ENCODE results near the gene DIPK1C.

DIPK1C gene

DNA sequence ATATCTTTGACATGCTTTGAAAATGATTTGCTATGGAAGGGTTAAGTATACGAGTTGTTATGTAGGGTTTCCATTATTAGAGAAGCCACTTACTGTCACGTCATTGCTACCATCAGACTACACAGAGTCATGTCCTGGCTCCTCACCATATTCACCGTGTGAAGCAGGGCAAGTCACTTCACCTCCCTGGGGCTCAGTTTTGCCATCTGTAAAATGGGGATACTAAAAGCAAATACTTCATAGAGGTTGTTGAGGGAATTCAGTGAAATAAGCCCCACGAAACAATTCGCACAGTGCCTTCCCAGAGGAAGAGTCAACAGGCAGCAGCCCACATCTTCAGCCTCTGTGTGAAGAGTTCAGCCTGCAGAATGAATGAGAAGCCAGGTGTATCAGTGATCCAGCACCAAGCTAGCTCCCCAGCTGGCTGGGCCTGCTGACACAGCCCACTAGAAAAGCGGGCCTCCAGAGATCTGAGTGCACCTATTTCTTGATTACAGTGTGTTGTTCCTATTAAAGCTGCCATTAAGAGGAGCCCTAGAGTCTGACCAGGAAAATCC is 3.4 kb downstream of the DIPK1C start:
- peaks cover 54% of the 10 kb centered on the region for H3K27me3 Mint-ChIP-seq (ENCODE audit: low read depth)
- H3K36me3 Mint-ChIP-seq (ENCODE audit: low read depth) = no peaks in the 10 kb centered on the region
- no peak overlapping the region for H3K4me3 Mint-ChIP-seq
- no peaks in the 10 kb centered on the region for H3K9me3 Mint-ChIP-seq
- no peak overlapping the region for H3K27ac Mint-ChIP-seq
- H3K4me1 Mint-ChIP-seq (ENCODE audit: low read depth) = peaks cover 1% of the 10 kb centered on the region
- no peak for DNase-seq (ENCODE audit: low spot score)

DNA sequence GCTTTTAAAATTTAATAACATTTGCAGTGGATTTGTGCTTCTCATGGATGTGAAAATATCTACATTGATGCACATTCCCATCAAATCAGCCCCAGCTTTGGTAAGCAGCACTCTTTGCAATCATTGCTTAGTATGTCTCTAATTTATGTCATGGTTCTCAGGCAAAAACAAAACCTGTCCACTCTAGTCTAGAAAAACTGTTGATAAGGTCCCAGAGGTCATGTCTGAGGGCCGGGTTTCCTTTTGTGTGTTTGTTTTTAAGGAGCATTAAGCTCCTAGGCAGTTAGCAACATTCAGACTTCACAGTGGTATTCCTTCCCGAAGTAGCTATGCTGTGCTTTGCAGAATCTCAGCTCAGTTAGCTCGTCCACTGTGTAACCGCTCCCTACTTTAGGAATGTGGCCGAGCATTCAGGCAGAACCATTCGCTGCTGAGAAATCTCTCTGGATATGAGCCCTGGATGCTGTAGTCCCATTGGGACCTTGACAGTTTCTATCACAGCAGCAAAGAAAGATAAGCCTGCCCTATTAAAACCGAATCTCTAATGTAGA is 4.0 kb downstream of the DIPK1C start:
- peaks cover 1% of the 10 kb centered on the region for H3K4me1 Mint-ChIP-seq (ENCODE audit: low read depth)
- DNase-seq (ENCODE audit: low spot score) = no peak
- no peaks in the 10 kb centered on the region for H3K9me3 Mint-ChIP-seq
- H3K4me3 Mint-ChIP-seq = no peak overlapping the region
- no peaks in the 10 kb centered on the region for H3K36me3 Mint-ChIP-seq (ENCODE audit: low read depth)
- no peak overlapping the region for H3K27ac Mint-ChIP-seq
- H3K27me3 Mint-ChIP-seq (ENCODE audit: low read depth) = peaks cover 48% of the 10 kb centered on the region

DNA sequence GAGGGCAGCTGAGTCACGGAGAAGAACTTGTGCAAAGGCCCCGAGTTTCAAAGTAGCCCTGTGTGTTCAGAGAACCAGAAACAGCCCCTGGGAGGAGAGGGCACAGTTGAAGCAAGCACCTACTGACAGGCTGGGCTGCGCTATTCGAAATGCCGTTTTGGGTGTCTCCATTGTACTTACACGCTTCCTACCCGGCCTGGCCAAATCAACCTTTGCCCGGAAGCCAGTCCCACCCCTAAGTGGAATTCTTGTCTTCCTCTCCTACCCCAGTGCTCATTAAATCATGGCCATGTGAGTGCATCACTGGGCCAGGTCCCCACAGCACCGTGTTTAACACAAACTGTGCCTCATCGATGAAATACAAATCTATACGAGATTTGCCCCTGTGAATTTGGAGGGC is 6.0 kb downstream of the DIPK1C start:
- Mint-ChIP-seq H3K9me3 (no peaks in the 10 kb centered on the region), H3K4me3 (no peak overlapping the region), H3K36me3 (ENCODE audit: low read depth) (no peaks in the 10 kb centered on the region), H3K27ac (no peak overlapping the region), H3K27me3 (ENCODE audit: low read depth) (peaks cover 41% of the 10 kb centered on the region), H3K4me1 (ENCODE audit: low read depth) (no peaks in the 10 kb centered on the region)
- no peak for DNase-seq (ENCODE audit: low spot score)

DNA sequence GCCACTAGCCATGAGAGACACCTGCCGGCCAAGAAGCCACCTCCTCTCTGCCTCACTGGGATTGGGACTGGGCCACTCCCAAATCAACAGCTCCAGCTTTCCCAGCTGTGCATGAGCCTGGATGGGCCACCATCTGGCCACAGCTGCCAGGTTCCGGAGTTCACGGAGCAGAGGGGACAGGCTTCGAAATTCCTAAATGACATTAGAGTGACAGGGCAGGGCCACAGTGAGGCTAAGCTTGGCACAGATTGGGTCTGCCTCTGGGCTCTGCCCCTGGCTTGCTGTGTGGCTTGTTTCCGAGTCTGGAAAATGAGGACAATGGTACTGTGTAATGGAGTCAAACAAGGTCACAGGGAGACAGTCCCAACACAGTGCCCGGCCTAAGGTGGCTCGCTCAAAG is 6.5 kb downstream of the DIPK1C start:
- Mint-ChIP-seq H3K27me3 (ENCODE audit: low read depth) (peaks cover 40% of the 10 kb centered on the region), H3K9me3 (no peaks in the 10 kb centered on the region), H3K4me1 (ENCODE audit: low read depth) (no peaks in the 10 kb centered on the region), H3K4me3 (no peak overlapping the region), H3K27ac (no peak overlapping the region), H3K36me3 (ENCODE audit: low read depth) (no peaks in the 10 kb centered on the region)
- no peak for DNase-seq (ENCODE audit: low spot score)

DNA sequence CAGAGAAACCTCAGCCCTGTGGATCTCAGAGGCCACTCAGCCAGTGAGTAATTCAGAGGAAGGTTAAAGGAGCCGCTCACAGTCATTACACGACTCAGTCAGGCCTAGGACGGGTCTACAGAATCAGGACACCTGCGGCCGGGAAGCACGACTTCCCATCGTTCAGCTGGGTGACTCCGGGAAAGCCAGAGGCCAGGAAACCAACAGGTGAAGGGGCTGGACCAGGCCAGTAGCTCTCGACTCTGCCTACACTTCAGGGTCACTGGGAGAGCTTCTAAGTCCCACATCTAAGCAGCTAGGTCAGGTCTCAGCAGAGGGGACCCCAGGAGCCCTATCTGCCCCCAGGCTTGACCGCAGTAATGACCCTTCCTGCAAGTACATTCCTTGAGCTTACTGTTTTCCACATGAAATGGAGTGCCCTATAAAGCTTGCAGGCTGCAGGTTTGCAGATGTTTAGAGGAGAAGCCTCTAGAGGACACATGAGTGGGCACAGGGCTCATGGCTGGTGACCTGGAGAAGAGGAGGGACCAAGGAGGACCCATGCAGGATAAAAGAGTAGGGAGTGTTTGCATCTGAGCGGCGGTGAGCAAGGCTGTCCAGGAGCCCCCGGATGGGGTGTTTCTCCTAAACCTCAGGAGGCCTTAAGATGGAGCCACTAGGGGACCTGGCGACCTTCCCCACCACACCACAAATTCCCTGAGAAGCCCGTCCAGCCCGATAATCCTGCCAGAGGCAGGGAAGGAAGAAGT is 9.5 kb downstream of the DIPK1C start:
- Mint-ChIP-seq H3K36me3 (ENCODE audit: low read depth) (no peaks in the 10 kb centered on the region), H3K9me3 (no peaks in the 10 kb centered on the region), H3K27me3 (ENCODE audit: low read depth) (peaks cover 18% of the 10 kb centered on the region), H3K4me1 (ENCODE audit: low read depth) (no peaks in the 10 kb centered on the region), H3K27ac (no peak overlapping the region), H3K4me3 (no peak overlapping the region)
- no peak for DNase-seq (ENCODE audit: low spot score)

DNA sequence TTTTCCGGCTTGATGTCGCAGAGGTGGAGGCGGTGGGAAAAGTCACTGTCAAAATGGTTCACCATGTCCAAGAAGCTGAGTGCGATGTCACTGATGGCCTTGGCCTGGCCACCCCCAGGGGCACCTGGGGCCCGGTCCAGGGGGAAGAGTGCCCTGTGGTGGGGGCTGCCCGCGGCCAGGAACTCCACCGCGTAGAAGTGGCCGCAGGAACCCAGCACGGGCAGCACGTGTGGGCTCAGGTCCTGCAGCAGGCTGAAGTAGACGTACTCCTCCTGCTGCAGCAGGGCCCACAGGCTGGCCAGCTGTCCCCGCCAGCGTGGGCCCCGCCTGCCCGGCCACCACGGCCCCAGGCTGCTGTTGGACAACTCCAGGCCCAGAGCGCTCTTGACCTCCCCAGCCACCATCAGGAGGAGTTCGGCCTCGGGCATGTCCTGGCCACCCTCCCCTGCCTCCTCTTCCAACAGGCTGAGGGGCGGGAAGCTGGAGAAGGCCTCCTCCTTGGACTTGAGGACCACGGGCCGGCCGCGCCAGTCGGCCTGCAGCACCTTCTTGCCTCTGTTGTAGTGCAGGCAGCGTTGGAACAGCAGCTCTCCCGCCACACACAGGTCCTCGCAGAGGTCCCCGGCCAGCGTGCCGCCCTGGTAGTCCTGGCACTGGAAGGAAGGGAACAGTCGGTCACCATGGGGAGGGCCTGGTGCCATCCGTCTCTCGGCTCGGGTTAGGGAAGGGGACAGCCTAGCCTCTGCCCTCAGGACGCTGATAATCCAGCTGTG is 10.3 kb downstream of the DIPK1C start:
- peaks cover 14% of the 10 kb centered on the region for H3K27me3 Mint-ChIP-seq (ENCODE audit: low read depth)
- no peaks in the 10 kb centered on the region for H3K4me1 Mint-ChIP-seq (ENCODE audit: low read depth)
- no peaks in the 10 kb centered on the region for H3K9me3 Mint-ChIP-seq
- no peak overlapping the region for H3K4me3 Mint-ChIP-seq
- H3K27ac Mint-ChIP-seq = no peak overlapping the region
- H3K36me3 Mint-ChIP-seq (ENCODE audit: low read depth) = no peaks in the 10 kb centered on the region
- no peak for DNase-seq (ENCODE audit: low spot score)

DNA sequence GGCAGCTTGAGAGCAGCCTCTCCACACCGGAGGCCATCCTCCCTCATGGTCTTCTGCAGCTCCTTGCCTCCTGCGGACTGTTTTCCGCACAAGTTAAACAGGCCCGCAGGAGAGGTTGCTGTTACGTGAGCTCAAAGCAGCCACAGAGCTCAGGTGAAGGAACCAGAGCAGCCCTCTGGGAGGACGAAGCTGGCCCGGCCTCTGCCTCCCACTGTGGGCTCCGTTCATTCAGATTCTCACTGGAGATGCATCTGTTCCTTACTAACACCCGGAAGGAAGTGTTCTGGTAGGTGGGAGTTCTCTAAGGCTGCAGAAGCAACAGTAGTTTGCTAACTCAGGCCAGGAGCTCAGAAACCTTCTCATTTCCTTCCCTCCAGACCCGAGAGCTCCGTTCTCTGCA is 10.9 kb downstream of the DIPK1C start:
- H3K4me1 Mint-ChIP-seq (ENCODE audit: low read depth) = no peaks in the 10 kb centered on the region
- H3K9me3 Mint-ChIP-seq = no peaks in the 10 kb centered on the region
- no peak overlapping the region for H3K4me3 Mint-ChIP-seq
- H3K27me3 Mint-ChIP-seq (ENCODE audit: low read depth) = peaks cover 10% of the 10 kb centered on the region
- no peak for DNase-seq (ENCODE audit: low spot score)
- H3K36me3 Mint-ChIP-seq (ENCODE audit: low read depth) = no peaks in the 10 kb centered on the region
- H3K27ac Mint-ChIP-seq = no peak overlapping the region

DNA sequence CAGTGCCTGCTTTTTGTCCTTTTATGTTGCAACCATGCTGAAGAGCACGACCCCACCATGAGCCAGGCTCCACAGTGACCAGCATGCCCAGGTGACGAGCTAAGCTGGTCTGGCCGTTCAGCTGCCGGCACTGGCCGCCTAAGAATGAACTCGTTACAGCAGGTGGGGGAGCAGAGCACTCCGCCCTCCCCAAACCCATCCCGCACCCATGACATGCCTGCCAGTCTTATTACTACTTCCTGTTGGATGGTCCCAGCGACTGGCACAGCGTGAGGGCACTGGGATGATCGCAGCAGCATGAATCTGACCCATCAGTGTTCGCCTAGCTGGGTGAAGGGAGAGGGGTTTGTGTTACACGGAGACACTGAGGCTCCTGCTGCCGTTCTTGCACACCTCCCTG is 11.5 kb downstream of the DIPK1C start:
- no peaks in the 10 kb centered on the region for H3K9me3 Mint-ChIP-seq
- H3K27ac Mint-ChIP-seq = no peak overlapping the region
- no peaks in the 10 kb centered on the region for H3K4me1 Mint-ChIP-seq (ENCODE audit: low read depth)
- no peaks in the 10 kb centered on the region for H3K36me3 Mint-ChIP-seq (ENCODE audit: low read depth)
- H3K27me3 Mint-ChIP-seq (ENCODE audit: low read depth) = peaks cover 10% of the 10 kb centered on the region
- no peak for DNase-seq (ENCODE audit: low spot score)
- no peak overlapping the region for H3K4me3 Mint-ChIP-seq

DNA sequence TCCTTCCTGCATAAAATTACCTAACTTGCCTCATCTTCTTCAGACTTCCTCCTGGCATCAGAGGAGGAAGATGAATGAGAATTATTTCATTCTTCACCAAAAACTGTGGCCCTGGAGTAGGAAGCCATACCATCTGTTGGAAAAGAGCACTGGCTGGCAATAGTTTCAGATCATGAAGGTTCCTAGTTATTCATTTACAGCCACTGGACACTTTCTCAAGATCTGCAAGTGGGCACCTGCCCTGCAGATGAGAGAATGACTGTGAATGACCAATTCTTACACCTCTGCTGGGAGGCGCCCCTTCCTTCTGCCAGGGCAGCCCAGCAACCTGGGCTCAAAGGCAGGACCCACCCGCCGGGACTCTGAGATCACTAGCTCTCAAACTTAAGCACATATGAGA is 13.0 kb downstream of the DIPK1C start:
- no peaks in the 10 kb centered on the region for H3K36me3 Mint-ChIP-seq (ENCODE audit: low read depth)
- peaks cover 8% of the 10 kb centered on the region for H3K27me3 Mint-ChIP-seq (ENCODE audit: low read depth)
- no peaks in the 10 kb centered on the region for H3K9me3 Mint-ChIP-seq
- no peak overlapping the region for H3K27ac Mint-ChIP-seq
- no peaks in the 10 kb centered on the region for H3K4me1 Mint-ChIP-seq (ENCODE audit: low read depth)
- DNase-seq (ENCODE audit: low spot score) = no peak
- H3K4me3 Mint-ChIP-seq = no peak overlapping the region

DNA sequence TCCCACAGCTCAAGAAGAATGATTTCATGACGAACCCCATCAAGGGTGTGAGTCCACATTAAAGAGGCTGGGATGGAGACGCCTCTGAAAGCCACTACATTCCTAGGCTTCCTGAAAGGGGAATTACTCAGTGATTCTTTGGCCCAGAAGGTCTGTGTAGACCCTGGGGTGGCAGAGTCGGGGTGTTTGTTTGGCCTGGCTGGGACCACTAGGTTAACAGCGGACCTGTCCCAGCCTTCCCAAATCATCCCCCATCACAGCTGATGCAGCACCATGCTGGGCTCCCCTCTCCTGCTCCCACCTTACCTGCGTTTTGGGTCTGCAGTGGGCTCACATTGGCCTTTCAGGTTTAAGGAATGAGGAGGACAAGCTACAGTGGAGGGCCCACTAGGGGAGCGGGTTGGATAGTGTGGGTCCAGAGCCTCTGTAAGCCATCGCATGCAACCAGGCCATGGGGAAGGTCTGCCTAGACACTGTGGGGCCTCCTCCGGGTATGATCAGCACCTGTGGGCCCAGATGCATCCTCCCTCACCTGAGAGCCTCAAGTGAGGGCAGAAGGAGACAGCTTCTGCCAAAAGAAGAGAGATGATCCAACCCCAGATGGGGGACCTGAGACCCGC is 16.2 kb downstream of the DIPK1C start:
- Mint-ChIP-seq H3K4me3 (no peak overlapping the region), H3K27ac (no peak overlapping the region), H3K9me3 (no peaks in the 10 kb centered on the region), H3K27me3 (ENCODE audit: low read depth) (peaks cover 9% of the 10 kb centered on the region), H3K36me3 (ENCODE audit: low read depth) (no peaks in the 10 kb centered on the region), H3K4me1 (ENCODE audit: low read depth) (no peaks in the 10 kb centered on the region)
- no peak for DNase-seq (ENCODE audit: low spot score)

DNA sequence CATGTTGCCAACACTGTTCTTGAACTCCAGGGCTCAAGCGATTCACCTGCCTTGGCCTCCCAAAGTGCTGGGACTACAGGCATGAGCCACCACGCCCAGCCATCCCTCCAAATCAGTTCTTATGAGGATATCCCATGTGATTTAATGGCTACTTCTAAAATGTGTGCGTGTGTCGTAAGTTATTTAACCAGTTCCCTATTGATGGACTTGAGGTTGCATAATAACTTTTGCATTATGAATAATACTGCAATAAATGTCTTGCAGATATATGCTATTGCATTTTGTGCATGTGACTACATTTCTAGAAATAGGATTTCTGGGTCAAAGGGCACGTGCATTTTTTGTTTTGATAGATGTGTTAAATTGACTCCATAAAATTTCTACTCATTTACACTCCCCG is 19.0 kb downstream of the DIPK1C start:
- no peaks in the 10 kb centered on the region for H3K4me1 Mint-ChIP-seq (ENCODE audit: low read depth)
- H3K4me3 Mint-ChIP-seq = no peak overlapping the region
- DNase-seq (ENCODE audit: low spot score) = no peak
- no peak overlapping the region for H3K27ac Mint-ChIP-seq
- no peaks in the 10 kb centered on the region for H3K9me3 Mint-ChIP-seq
- no peaks in the 10 kb centered on the region for H3K36me3 Mint-ChIP-seq (ENCODE audit: low read depth)
- H3K27me3 Mint-ChIP-seq (ENCODE audit: low read depth) = peaks cover 10% of the 10 kb centered on the region

DNA sequence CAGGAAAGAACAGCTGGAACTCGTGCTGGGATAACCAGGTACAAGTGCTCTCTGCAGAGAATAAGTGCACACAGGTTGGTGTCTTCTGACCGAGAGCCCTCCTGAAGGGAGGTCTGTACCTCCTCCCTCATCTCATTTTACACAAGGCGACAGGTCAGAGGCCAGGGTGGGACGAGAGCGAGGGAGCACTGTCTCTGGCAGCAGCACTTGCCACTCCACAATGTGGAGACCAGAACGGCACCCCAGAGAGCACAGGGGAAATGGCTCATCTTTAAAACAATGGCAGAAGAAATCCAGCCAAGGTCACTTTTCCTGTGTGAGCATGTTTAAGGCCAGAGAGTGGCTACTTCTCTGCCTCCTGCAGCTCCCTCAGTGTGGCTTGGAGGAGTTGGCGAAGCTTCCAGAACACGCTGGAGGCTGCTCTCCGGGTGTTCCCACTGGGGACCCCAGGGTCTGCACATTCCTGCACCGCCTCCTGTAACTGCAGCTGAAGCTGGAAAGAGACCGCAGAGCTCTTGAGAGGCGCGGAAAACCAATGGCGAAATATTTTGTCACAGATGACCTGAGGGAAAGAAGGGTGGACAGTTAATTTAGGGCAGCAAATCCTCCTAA is 20.8 kb downstream of the DIPK1C start:
- Mint-ChIP-seq H3K4me1 (ENCODE audit: low read depth) (no peaks in the 10 kb centered on the region), H3K9me3 (no peaks in the 10 kb centered on the region), H3K27me3 (ENCODE audit: low read depth) (peaks cover 7% of the 10 kb centered on the region), H3K4me3 (no peak overlapping the region), H3K36me3 (ENCODE audit: low read depth) (no peaks in the 10 kb centered on the region), H3K27ac (no peak overlapping the region)
- DNase-seq (ENCODE audit: low spot score) = no peak

DNA sequence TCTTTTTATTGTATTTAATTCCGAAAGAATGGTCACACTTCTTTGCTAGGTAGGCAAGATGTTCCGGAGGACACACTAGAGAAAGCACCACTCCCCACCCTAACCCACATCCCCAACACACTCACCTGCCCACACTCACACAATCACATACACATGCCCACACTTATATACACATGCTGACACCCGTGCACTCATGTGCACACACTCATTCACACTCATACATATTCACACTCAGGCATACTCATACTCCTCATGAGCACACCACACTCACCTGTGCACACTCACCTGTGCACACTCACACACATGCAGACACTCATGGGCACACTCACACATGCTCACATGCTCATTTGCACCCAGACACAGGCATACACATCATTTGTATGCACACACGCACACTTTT is 21.4 kb downstream of the DIPK1C start:
- H3K4me3 Mint-ChIP-seq = no peak overlapping the region
- no peaks in the 10 kb centered on the region for H3K4me1 Mint-ChIP-seq (ENCODE audit: low read depth)
- no peaks in the 10 kb centered on the region for H3K36me3 Mint-ChIP-seq (ENCODE audit: low read depth)
- no peaks in the 10 kb centered on the region for H3K9me3 Mint-ChIP-seq
- DNase-seq (ENCODE audit: low spot score) = no peak
- no peak overlapping the region for H3K27ac Mint-ChIP-seq
- peaks cover 7% of the 10 kb centered on the region for H3K27me3 Mint-ChIP-seq (ENCODE audit: low read depth)

DNA sequence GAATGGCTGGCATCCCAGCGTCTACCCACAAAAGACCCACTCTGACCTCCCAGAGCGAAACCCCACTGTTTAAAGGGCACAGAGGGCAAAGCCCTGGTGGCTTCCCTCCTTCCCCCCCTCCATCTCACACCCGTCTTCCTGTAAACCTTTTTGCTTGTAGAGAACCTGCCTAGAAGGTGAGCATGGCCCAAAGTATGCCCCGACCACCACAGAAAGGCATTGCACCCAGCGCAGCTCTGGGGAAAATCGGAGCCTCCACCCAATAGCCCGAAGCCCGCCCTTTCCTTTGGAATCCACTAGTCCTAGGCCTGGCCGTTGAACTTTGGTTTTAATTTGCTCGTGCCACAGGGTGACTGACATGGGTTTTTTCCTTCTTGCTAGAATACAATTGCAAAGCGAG is 22.6 kb downstream of the DIPK1C start:
- H3K4me1 Mint-ChIP-seq (ENCODE audit: low read depth) = no peaks in the 10 kb centered on the region
- H3K27me3 Mint-ChIP-seq (ENCODE audit: low read depth) = peaks cover 9% of the 10 kb centered on the region
- no peak overlapping the region for H3K4me3 Mint-ChIP-seq
- no peaks in the 10 kb centered on the region for H3K36me3 Mint-ChIP-seq (ENCODE audit: low read depth)
- no peaks in the 10 kb centered on the region for H3K9me3 Mint-ChIP-seq
- DNase-seq (ENCODE audit: low spot score) = no peak
- no peak overlapping the region for H3K27ac Mint-ChIP-seq
